Fibroblast of pulmonary artery (primary cell): ENCODE measurements around the gene POLR1E.
A peak's percentile ranks its signal among the peaks of the same experiment; 100 is the strongest.

Experiments used
- DNase-seq: peaks from one replicate; pipeline ENCODE4 v3.0.0-alpha.2; 2010; ENCODE audit warnings: low read depth
- H3K4me3 ChIP-seq: replicated peaks from 2 replicates; pipeline ENCODE4 v1.5.1; 2011; ENCODE audit warnings: low read depth, mild to moderate bottlenecking, control low read depth, low read length, moderate library complexity
- CTCF ChIP-seq: IDR thresholded peaks from 2 replicates; pipeline ENCODE4 v1.5.1; 2011; ENCODE audit warnings: mild to moderate bottlenecking, control low read depth, low read length, inconsistent platforms; ENCODE audit errors: missing control alignments

Gene POLR1E

GRCh38 chr9:37451628-37452027, 34.1 kb upstream of the POLR1E start:
- no peak for DNase-seq
- no peak overlapping the region for H3K4me3 ChIP-seq
- no peak for TF ChIP-seq CTCF

GRCh38 chr9:37452611-37453010, 33.1 kb upstream of the POLR1E start:
- TF ChIP-seq CTCF: no peak
- no peak overlapping the region for H3K4me3 ChIP-seq
- DNase-seq: no peak

- TF ChIP-seq CTCF: no peak
- DNase-seq: no peak
- H3K4me3 ChIP-seq: no peak overlapping the region
These were observed 31.9 kb upstream of the POLR1E start for GRCh38 chr9:37453827-37454226.

GRCh38 chr9:37454238-37454637, 31.5 kb upstream of the POLR1E start:
- DNase-seq: no peak
- no peak for TF ChIP-seq CTCF
- no peak overlapping the region for H3K4me3 ChIP-seq

- no peak overlapping the region for H3K4me3 ChIP-seq
- no peak for TF ChIP-seq CTCF
- no peak for DNase-seq
These were observed 29.7 kb upstream of the POLR1E start for GRCh38 chr9:37455884-37456647.

- no peak for DNase-seq
- no peak for TF ChIP-seq CTCF
- no peak overlapping the region for H3K4me3 ChIP-seq
These were observed 28.9 kb upstream of the POLR1E start for GRCh38 chr9:37456817-37457216.

- DNase-seq: no peak
- no peak for TF ChIP-seq CTCF
- peak overlapping the region; percentile 92 for H3K4me3 ChIP-seq
These were observed 21.7 kb upstream of the POLR1E start for GRCh38 chr9:37464006-37464405.
